ENCODE results near the gene GPR146. TPM values are rescaled to one million over a fixed set of nuclear protein-coding genes. Genes with fewer than 3 reads are reported as not detected.

The GPR146 gene
- total and polyA plus RNA-seq, 2 of the 4 experiments (the other 2 are of a cell fraction), result 2.2 to 3.4 TPM

- peaks cover 0 to 5% of the 10 kb centered on the region in 2 experiments; a peak in 1 of 4 replicates for H3K79me1 ChIP-seq (ENCODE audit: low read depth in 1 of 2, low read length in 2 of 2)
- H4K91ac ChIP-seq (ENCODE audit: insufficient read depth, low read depth, low read length), result no peak overlapping the region
- ChIA-PET CTCF (interaction anchor here (1.3 kb wide), 1 partner anchor 75 kb away, joined by 8 read pairs; no protein-coding TSS in a partner anchor), POLR2A (ENCODE audit: unreplicated experiment) (no interaction called here)
- no peak overlapping the region for H2BK20ac ChIP-seq (ENCODE audit: low read depth, low read length)
- H4K8ac ChIP-seq (ENCODE audit: low read depth in 2 of 2, low read length in 2 of 2), result no peak overlapping the region
- 49% methylated on average over 5 of the region's 11 CpGs; no CpG with 5 or more reads in 1 of the 2 experiments for WGBS, 2 experiments (ENCODE audit: extremely low coverage in 2 of 2, insufficient read length in 1 of 2)
- no peak overlapping the region for H3K4me2 ChIP-seq (ENCODE audit: low read depth, low read length)
- H2AFZ ChIP-seq (replicated peaks; ENCODE audit: low read length, poor library complexity), result no peak overlapping the region
- no peak overlapping the region for H3K27ac ChIP-seq (ENCODE audit: insufficient read depth, low read length)
- H3K9me3 ChIP-seq (ENCODE audit: control insufficient read depth, insufficient read depth, low read length), result no peaks in the 10 kb centered on the region
- H2AK9ac ChIP-seq (replicated peaks; ENCODE audit: low read depth, low read length, poor library complexity), result no peak overlapping the region
- 0 out of 2 replicates have a peak, but pooled peaks cover 5% of the 10 kb centered on the region for H3K9me1 ChIP-seq (ENCODE audit: insufficient read depth, low read length)
- no peak overlapping the region for H4K5ac ChIP-seq (ENCODE audit: low read depth, low read length)
- ATAC-seq (ENCODE audit: low read depth), result no peak
- intact Hi-C loops (cut with micrococcal nuclease), result no loop called here
- H3K14ac ChIP-seq (replicated peaks; ENCODE audit: low read depth, low read length), result no peak overlapping the region
- dilution Hi-C loops (cut with HindIII; ENCODE audit: low sequenced_read_pairs, unreplicated experiment), result no loop called here
- in situ Hi-C loops (cut with MboI; ENCODE audit: low sequenced_read_pairs), result no loop called here
- TF ChIP-seq SMC3 (IDR thresholded peaks at IDR 0.05; ENCODE audit: low read depth, low read length) (no peak), RFX5 (IDR thresholded peaks at IDR 0.05; ENCODE audit: low read depth, low read length) (no peak), FOS (IDR thresholded peaks at IDR 0.05; ENCODE audit: low read depth, low read length) (no peak), BHLHE40 (IDR thresholded peaks at IDR 0.05; ENCODE audit: low read depth, low read length) (no peak), CTCF (conservative IDR thresholded peaks at IDR 0.05; ENCODE audit: low read depth, low read length) (no peak), CEBPB (IDR thresholded peaks at IDR 0.05; ENCODE audit: low read depth, low read length) (no peak), MAZ (IDR thresholded peaks at IDR 0.05; ENCODE audit: borderline replicate concordance, low read depth, low read length) (no peak), USF2 (IDR thresholded peaks at IDR 0.05; ENCODE audit: low read depth, low read length) (no peak), RCOR1 (IDR thresholded peaks at IDR 0.05; ENCODE audit: insufficient replicate concordance, low read length) (no peak), POLR2A (IDR thresholded peaks at IDR 0.05; ENCODE audit: low read depth, low read length) (no peak), NFE2L2 (IDR thresholded peaks at IDR 0.05; ENCODE audit: low read depth, low read length) (no peak), MAFK (IDR thresholded peaks at IDR 0.05; ENCODE audit: low read depth, low read length) (no peak), RAD21 (IDR thresholded peaks at IDR 0.05; ENCODE audit: low read length) (no peak), CHD1 (IDR thresholded peaks at IDR 0.05; ENCODE audit: low read depth, low read length) (no peak), MXI1 (IDR thresholded peaks at IDR 0.05; ENCODE audit: borderline replicate concordance, low read depth, low read length) (no peak)
- H3K9ac ChIP-seq (ENCODE audit: low read depth, low read length), result no peak overlapping the region
- H2AK5ac ChIP-seq (ENCODE audit: low read depth, low read length), result no peak overlapping the region
- no peak overlapping the region for H3K18ac ChIP-seq (ENCODE audit: low read depth, low read length)
- H3K23ac ChIP-seq (ENCODE audit: low read depth, low read length), result no peak overlapping the region
- no peak for DNase-seq
- no peak overlapping the region for H2BK5ac ChIP-seq (ENCODE audit: low read depth, low read length, poor library complexity, severe bottlenecking)
- H4K20me1 ChIP-seq (ENCODE audit: insufficient read depth, low read length), result peaks cover 43% of the 10 kb centered on the region
- no peak overlapping the region for H2BK15ac ChIP-seq (ENCODE audit: low read depth, low read length)
- no peaks in the 10 kb centered on the region for H3K36me3 ChIP-seq (ENCODE audit: control insufficient read depth, insufficient read depth, low read length)
- H3K27me3 ChIP-seq (ENCODE audit: control insufficient read depth, insufficient read depth, low read length), result no peaks in the 10 kb centered on the region
- no peak overlapping the region for H3K56ac ChIP-seq (ENCODE audit: extremely low read depth, insufficient read depth, low read length)
- no peak overlapping the region for H2BK120ac ChIP-seq (ENCODE audit: low read depth, low read length)
- H3K4ac ChIP-seq (ENCODE audit: low read depth, low read length), result no peak overlapping the region
- no peak overlapping the region for H3K4me3 ChIP-seq (ENCODE audit: insufficient read depth, low read depth, low read length)
- BruUV-seq (replicated peaks), result no TSS peak
- H3K4me1 ChIP-seq (ENCODE audit: control insufficient read depth, insufficient read depth, low read length), result peaks cover 2% of the 10 kb centered on the region; the same call in 1 of the 2 replicates
These were observed 24.3 kb downstream of the GPR146 start for GRCh38 chr7:1068619-1069018.
